HG03442 (cell line): ENCODE data around the gene IL1RL2.

Experiments
- ATAC-seq: cut with Tn5 transposase; IDR thresholded peaks from one replicate; pipeline ENCODE4 v1.9.1; 2021; ENCODE audit warnings: mild to moderate bottlenecking, moderate library complexity; ENCODE audit not compliant: unreplicated experiment

Gene IL1RL2

DNA sequence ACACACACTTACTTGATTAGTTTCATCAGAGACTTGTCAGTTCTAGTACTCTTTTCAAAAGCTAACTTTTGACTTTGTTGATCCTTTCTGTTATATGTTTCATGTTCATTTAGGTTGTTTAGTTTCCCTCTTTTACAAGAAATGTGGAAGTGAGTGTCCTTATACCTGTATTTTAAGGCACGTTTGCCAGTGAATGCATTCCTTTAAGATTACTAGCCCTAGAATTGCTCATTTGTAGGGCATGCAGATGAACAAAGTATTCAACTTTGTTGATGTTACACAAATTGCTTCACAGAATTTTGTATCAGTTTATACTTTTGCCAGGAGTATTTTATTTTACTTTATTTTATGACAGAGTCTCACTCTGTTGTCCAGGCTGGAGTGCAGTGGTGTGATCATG, 6.3 kb downstream of the IL1RL2 start:
- no peak for ATAC-seq

GRCh38 chr2:102194609-102195268, 7.9 kb downstream of the IL1RL2 start:
- ATAC-seq, result no peak

DNA sequence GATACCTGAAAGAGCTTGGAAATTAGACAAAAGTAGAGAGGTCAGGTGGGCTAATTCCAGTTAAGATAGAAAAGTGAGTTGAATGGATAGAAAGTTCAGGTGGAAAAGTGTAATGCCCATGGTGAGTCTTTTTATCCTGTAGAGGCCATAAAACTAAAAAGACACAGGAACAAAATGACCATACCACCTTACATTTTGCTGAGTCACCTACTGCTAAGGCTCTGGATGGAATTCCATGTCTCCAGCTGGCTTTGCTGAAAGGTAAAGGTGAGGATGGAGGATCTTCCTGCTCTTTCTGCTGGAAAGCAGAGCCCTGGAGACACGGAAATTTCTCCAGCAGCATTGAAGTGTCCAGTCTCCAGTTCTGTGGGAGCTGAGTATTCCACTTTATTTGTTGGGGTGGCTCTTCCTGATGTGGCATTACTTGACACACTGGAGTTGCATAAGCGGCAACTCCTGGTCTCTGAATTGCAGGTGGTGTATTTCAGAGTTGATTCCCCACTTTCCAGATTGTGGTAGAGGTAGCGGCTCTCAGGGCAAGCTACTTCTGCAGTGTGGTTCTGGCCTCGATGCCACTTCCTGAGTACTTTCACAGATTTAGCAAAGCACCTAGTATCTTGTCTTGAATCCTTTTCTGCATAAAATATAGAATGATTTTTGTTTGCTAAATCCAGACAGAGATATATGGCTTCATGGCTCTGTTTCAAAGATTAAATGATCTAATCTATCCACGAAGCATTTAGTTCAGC, 10.7 kb downstream of the IL1RL2 start:
- ATAC-seq, result no peak

DNA sequence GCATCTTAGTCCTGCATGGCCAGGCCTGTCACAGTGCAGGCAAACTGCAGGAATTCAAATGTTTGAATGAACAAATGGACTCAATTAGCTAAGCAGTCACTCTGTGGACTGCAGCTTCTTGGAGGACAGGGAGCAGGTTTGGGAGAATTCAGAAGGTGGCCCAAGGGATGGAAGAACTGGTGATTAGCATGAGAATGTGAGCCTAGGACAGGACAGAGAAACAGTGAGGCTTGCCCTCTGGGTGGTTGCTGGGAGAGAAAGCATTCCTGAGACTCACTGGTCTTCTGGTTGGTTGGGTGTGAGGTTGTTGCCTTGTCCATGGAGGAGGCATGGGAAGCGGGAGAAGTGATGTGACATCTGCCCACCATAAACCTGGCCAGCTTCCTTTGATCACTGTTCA, 13.7 kb downstream of the IL1RL2 start:
- no peak for ATAC-seq

DNA sequence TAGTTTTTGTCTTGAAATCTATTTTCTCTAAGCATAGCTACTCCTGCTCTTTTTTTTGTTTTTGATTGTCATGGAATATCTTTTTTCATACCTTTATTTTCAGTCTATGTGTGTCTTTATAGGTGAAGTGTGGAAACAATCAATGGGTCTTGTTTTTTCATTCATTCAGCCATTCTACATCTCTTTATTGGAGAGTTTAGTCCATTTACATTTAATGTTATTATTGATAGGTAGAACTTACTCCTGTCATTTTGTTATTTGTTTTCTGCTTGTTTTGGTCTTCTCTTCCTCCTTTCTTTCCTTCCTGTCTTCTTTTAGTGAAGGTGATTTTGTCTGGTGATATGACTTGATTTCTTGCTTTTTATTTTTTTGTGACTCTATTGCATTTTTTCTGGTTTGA, 17.8 kb downstream of the IL1RL2 start:
- ATAC-seq, result no peak

- no peak for ATAC-seq
Measured at GRCh38 chr2:102206666-102207341, 20.0 kb downstream of the IL1RL2 start.

DNA sequence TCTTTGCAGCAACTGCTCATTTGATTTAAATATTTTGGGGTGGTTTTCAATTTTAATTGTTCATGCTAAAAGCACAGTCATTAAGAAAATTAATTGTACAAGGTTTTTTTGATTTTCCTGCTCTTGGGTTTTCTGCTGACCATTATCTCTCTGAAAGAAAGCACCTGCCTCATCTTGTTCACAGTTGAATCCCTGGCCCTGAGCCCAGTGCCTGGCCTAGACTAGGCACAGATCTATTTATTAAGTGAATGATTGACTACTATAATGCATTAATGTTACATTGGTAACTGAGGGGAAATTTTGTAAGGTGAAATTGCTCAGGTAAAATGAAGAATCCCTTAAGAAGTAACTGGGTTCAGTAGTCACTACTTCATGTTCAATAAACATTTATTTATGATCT, 22.0 kb downstream of the IL1RL2 start:
- no peak for ATAC-seq

GRCh38 chr2:102209474-102209873, 22.7 kb downstream of the IL1RL2 start:
- no peak for ATAC-seq

- ATAC-seq, result no peak
Measured at GRCh38 chr2:102217032-102217431, 30.2 kb downstream of the IL1RL2 start.

- ATAC-seq, result no peak
Measured at GRCh38 chr2:102224824-102225739, 38.3 kb downstream of the IL1RL2 start.

DNA sequence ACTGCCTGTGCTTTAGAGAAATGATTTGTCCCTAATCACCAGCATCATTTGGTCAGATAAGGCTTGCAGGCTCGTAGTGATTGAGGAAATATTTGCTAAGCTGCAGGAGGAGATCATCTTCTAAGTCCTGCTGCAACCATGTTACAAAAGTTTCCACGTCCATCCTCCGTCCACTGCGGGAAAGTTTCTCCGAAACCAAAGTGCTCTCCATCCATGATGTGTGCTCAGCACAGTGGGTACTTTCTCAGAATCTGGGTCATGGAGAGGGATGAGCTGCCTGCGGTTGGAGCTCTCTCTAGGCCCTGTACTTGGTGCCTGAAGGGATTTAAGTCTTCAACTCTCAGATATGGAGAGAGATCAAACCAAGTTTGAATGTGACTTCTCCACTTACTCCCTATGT, 39.3 kb downstream of the IL1RL2 start:
- no peak for ATAC-seq

GRCh38 chr2:102226612-102227391, 40.0 kb downstream of the IL1RL2 start:
- no peak for ATAC-seq

DNA sequence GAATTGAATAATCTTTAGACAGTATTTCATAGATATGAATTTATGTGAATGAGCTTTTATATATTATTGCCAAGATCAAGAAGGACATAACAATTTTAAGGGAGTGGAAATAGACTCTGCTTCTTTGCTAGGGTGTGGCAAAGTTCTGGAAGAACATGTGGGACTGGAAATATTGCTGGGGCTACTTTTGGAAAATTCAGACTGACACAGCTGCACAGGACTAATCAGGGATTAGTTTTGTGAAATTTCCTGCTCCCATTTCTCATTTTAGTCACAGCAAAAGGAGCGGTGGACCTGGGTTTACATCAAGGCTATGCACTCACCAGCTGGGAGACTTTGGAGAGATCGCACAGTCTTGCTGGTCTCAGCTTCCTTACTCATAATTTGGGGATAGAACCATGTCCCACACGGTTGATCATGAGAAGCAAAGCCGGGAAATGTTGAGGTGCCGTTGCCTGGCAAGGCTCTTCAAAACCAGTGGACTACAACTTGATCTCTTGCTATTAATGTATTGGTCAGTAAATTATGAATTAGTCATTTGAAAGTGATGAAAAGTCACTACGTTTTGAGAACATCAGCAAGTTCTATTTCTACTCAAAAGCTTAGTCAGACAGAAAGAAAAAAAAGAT, 42.4 kb downstream of the IL1RL2 start:
- ATAC-seq, result no peak

DNA sequence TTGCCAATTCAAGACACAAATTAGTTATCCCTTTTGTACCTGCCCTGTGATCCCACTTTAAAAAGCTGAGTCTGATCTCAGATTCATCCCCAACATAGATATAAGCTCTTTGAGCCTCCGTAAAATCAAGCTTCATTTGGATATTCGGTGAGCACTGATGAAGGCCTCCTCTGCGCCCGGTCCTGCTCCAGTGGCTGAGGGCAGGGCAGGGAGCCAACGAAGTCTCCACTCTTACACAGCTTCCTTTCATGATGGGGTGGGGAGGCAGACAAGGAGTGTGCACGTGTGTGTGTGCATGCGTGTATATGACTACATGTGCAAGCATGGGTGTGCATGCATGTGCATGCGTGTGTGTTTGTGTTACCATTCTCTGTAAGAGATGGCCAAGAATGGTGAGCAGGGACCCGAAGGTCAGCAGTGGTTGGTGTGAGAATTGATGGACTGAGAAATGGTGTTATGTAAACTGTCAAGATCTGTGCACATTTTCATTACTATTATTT, 43.6 kb downstream of the IL1RL2 start:
- ATAC-seq, result no peak

- ATAC-seq, result no peak
Measured at GRCh38 chr2:102233132-102233884, 46.5 kb downstream of the IL1RL2 start.

DNA sequence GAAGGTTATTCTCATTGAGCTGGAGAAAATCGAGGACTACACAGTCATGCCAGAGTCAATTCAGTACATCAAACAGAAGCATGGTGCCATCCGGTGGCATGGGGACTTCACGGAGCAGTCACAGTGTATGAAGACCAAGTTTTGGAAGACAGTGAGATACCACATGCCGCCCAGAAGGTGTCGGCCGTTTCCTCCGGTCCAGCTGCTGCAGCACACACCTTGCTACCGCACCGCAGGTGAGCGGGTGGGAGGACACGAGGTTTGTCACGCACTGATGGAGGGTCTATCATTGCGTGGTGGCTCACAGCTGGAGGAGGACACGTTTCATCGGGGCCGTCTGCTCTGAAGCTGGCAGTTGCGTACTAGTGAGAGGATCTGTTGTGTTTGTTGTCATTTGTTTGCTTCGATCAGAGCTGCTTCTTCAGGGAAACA, 48.2 kb downstream of the IL1RL2 start:
- ATAC-seq, result no peak

GRCh38 chr2:102235491-102235890, 48.7 kb downstream of the IL1RL2 start:
- ATAC-seq, result no peak

- ATAC-seq, result no peak
Measured at GRCh38 chr2:102236132-102236531, 49.3 kb downstream of the IL1RL2 start.

GRCh38 chr2:102237176-102237575, 50.4 kb downstream of the IL1RL2 start:
- ATAC-seq, result no peak
